Endothelial cell of umbilical vein (primary cell): ENCODE measurements around the gene C6. TPM values are rescaled to one million over a fixed set of nuclear protein-coding genes. Genes with fewer than 3 reads are reported as not detected.

ENCODE experiments used
- BruUV-seq: library from RNA; stranded (reverse); fragments of 400-500 nt; replicated peaks from 2 replicates; lab custom pipeline; 2021; lab: Mats Ljungman, UMichigan
- CTCF ChIA-PET: fragments of 300-600, 350-600 bp; sonication (Branson Sonifier 250); formaldehyde crosslinking; loops from one replicate; lab custom pipeline; 2021; ENCODE audit warnings: antibody characterized with exemption, inconsistent platforms; lab: Charles Lee
- POLR2A ChIA-PET: fragments of 300-600, 350-600 bp; sonication (Branson Sonifier 250); formaldehyde crosslinking; loops from one replicate; lab custom pipeline; 2021; ENCODE audit warnings: antibody characterized with exemption, inconsistent platforms; lab: Charles Lee
- DNase-seq: peaks from one replicate; pipeline ENCODE4 v3.0.0-alpha.2; 2011; ENCODE audit warnings: low read depth, low spot score
- FAIRE-seq: peaks from 2 replicates; lab custom pipeline; 2011; peaks lifted over from hg19 to GRCh38; lab: Jason Lieb, UNC
- H2AFZ ChIP-seq: 2 replicates; pipeline ENCODE4 v1.6.0; 2012; ENCODE audit warnings: low read depth, low read length, control low read depth, inconsistent platforms
- H3K27ac ChIP-seq: 2 replicates; pipeline ENCODE4 v1.5.1; 2011; ENCODE audit warnings: low read depth, mild to moderate bottlenecking, control low read depth, low read length, moderate library complexity; ENCODE audit not compliant: insufficient read depth
- H3K27me3 ChIP-seq, 2 experiments: 2 replicates each; pipeline versions ENCODE4 v1.6.0 to v1.6.1; 2011; ENCODE audit warnings: low read length in 2 of 2, mixed read lengths in 1 of 2; ENCODE audit not compliant: control insufficient read depth in 2 of 2, insufficient read depth in 2 of 2
- H3K36me3 ChIP-seq, 2 experiments: 2 replicates in 1 of 2; 3 replicates in 1 of 2; pipeline ENCODE4 v1.5.1; 2011; ENCODE audit warnings: low read length in 2 of 2, mild to moderate bottlenecking in 1 of 2, moderate library complexity in 1 of 2; ENCODE audit not compliant: control insufficient read depth in 2 of 2, insufficient read depth in 2 of 2; ENCODE audit errors: extremely low read depth in 1 of 2
- H3K4me1 ChIP-seq: 3 replicates; pipeline ENCODE4 v1.5.1; 2011; ENCODE audit warnings: mild to moderate bottlenecking, low read length; ENCODE audit not compliant: control insufficient read depth, insufficient read depth; ENCODE audit errors: extremely low read depth
- H3K4me2 ChIP-seq: 2 replicates; pipeline ENCODE4 v1.6.1; 2011; ENCODE audit warnings: low read length, control low read depth, mixed read lengths; ENCODE audit not compliant: insufficient read depth
- H3K4me3 ChIP-seq, 3 experiments: fragments of 200-600 bp in 1 of 3; sonication (generic), shearing (Covaris generic) in 1 of 3; replicated peaks in 1 of 3; 2 replicates each; pipeline ENCODE4 v1.5.1; 2011 to 2016; ENCODE audit warnings: control low read depth in 3 of 3, low read length in 3 of 3, mild to moderate bottlenecking in 2 of 3, inconsistent platforms in 1 of 3, low read depth in 1 of 3, moderate library complexity in 1 of 3; ENCODE audit not compliant: insufficient read depth in 1 of 3
- H3K79me2 ChIP-seq: 2 replicates; pipeline ENCODE4 v1.6.0; 2012; ENCODE audit warnings: low read length, inconsistent platforms; ENCODE audit not compliant: control insufficient read depth, insufficient read depth
- H3K9ac ChIP-seq: replicated peaks from 2 replicates; pipeline ENCODE3; 2011; ENCODE audit warnings: low read length, control low read depth; ENCODE audit not compliant: insufficient read depth; ENCODE audit errors: extremely low read depth
- H3K9me1 ChIP-seq: replicated peaks from 3 replicates; pipeline ENCODE4 v1.6.0; 2011; ENCODE audit warnings: mild to moderate bottlenecking, low read length; ENCODE audit not compliant: control insufficient read depth, insufficient read depth; ENCODE audit errors: extremely low read depth
- H3K9me3 ChIP-seq: replicated peaks from 2 replicates; pipeline ENCODE4 v1.5.1; 2012; ENCODE audit warnings: low read length, inconsistent platforms; ENCODE audit not compliant: control insufficient read depth, insufficient read depth
- H4K20me1 ChIP-seq: replicated peaks from 2 replicates; pipeline ENCODE3; 2011; ENCODE audit warnings: mild to moderate bottlenecking, low read length; ENCODE audit not compliant: control insufficient read depth, insufficient read depth; ENCODE audit errors: extremely low read depth
- EZH2 ChIP-seq: IDR thresholded peaks from 2 replicates; pipeline ENCODE4 v1.6.1; 2012; ENCODE audit warnings: borderline replicate concordance, low read depth, mild to moderate bottlenecking, moderate library complexity, low read length, inconsistent platforms; ENCODE audit not compliant: severe bottlenecking
- JUN ChIP-seq: IDR thresholded peaks from 2 replicates; pipeline ENCODE4 v1.6.1; 2011; ENCODE audit warnings: borderline replicate concordance, low read depth; ENCODE audit not compliant: insufficient read length, insufficient read depth
- dilution Hi-C: fragments of 300-500 bp; cut with MboI; formaldehyde crosslinking; loops from one replicate; pipeline ENCODE4 v1.15.0; 2019; ENCODE audit warnings: low sequenced_read_pairs; ENCODE audit not compliant: extremely low pct_ligation_motif_present
- intact Hi-C: fragments of 100-400 bp; cut with micrococcal nuclease; formaldehyde crosslinking; loops from one replicate; pipeline ENCODE4 v1.10.0; 2022
- polyA plus RNA-seq, 4 experiments: library from polyadenylated mRNA; depleted of rRNA in 3 of 4; stranded (reverse) in 3 of 4; unstranded in 1 of 4; fragments of >200 nt; gene quantifications; 2 replicates each; pipeline versions ENCODE4 v1.2.1 to v1.2.3, GENCODE V29; 2011 to 2012; ENCODE audit warnings: missing spikeins in 1 of 4
- total RNA-seq: library from RNA; stranded (reverse); gene quantifications from 2 replicates; pipeline ENCODE4 v1.2.3, GENCODE V29; 2021
- TF ChIP-seq, protein P1 (sequence below): IDR thresholded peaks from 2 replicates; pipeline ENCODE4 v1.6.1; 2011; ENCODE audit not compliant: insufficient read depth, insufficient read length

C6 gene
- total and polyA plus RNA-seq, 2 donors (not counting 3 experiments of a cell fraction or from before 2014, with no cell fraction given) = not detected

GRCh38 chr5:41094871-41095270 lies 118.5 kb downstream of the C6 start:
- Histone ChIP-seq H3K9me3 (no peaks in the 10 kb centered on the region), H3K4me2 (no peak overlapping the region), H3K4me3 (no peak overlapping the region), H2AFZ (no peak overlapping the region), H3K4me1 (no peaks in the 10 kb centered on the region), H3K9me1 (no peaks in the 10 kb centered on the region), H3K36me3 (no peaks in the 10 kb centered on the region), H3K27ac (no peak overlapping the region), H3K9ac (no peak overlapping the region), H3K27me3 (no peaks in the 10 kb centered on the region), H4K20me1 (no peaks in the 10 kb centered on the region), H3K79me2 (no peaks in the 10 kb centered on the region)
- dilution Hi-C loops = no loop called here
- CTCF ChIA-PET = interaction anchor here (0.5 kb wide), 1 partner anchor 961 kb away, joined by 3 read pairs; no protein-coding TSS in a partner anchor
- POLR2A ChIA-PET = no interaction called here
- intact Hi-C loops = no loop called here
- FAIRE-seq (no peak), DNase-seq (no peak)
- no TSS peak for BruUV-seq
- TF ChIP-seq, protein P1, sequence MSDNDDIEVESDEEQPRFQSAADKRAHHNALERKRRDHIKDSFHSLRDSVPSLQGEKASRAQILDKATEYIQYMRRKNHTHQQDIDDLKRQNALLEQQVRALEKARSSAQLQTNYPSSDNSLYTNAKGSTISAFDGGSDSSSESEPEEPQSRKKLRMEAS = no peak
- TF ChIP-seq EZH2 = no peak

DNA sequence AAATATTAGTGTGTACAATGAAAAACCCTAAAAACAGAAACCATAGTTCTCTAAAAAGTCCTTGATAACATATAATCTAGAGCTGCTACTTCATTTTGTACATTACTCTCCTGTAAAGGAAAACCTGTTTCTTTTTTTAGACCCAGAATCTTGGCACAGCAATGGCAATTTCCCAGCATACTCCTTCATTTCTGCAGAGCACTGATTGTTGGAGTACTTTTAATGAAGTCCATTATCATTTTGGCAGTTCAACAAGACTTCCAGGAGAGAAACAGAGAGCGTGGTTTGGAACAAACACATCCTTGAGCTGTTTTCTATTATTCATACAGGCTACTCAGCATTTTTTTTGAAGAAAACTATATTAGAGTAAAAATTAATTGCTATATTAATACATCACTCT lies 119.5 kb downstream of the C6 start:
- Histone ChIP-seq H3K4me3 (no peak overlapping the region), H4K20me1 (no peaks in the 10 kb centered on the region), H3K4me1 (no peaks in the 10 kb centered on the region), H3K9me1 (no peaks in the 10 kb centered on the region), H3K27ac (no peak overlapping the region), H3K9me3 (no peaks in the 10 kb centered on the region), H3K79me2 (no peaks in the 10 kb centered on the region), H3K36me3 (no peaks in the 10 kb centered on the region), H3K9ac (no peak overlapping the region), H3K27me3 (no peaks in the 10 kb centered on the region), H2AFZ (no peak overlapping the region), H3K4me2 (no peak overlapping the region)
- DNase-seq (no peak), FAIRE-seq (no peak)
- no peak for TF ChIP-seq JUN
- TF ChIP-seq EZH2 = no peak
- ChIA-PET CTCF (no interaction called here), POLR2A (no interaction called here)
- dilution Hi-C loops = no loop called here
- BruUV-seq = no TSS peak
- intact Hi-C loops = no loop called here

Other genes with a start within 250 kb of the C6 start
- gene MROH2B, start 142.2 kb downstream of the C6 start, total RNA-seq = not detected in 2 replicates
- not detected in 2 replicates for gene MROH2B, start 142.2 kb downstream of the C6 start, polyA plus RNA-seq